OCI-LY7 (cell line): ENCODE results near the gene TMCC2.

ENCODE experiments used
- CTCF ChIP-seq: fragments of 200-600 bp; sonication (generic); conservative IDR thresholded peaks from 2 replicates; pipeline ENCODE4 v1.5.1; 2014; ENCODE audit warnings: mild to moderate bottlenecking, antibody characterized with exemption, low read length, moderate library complexity, mixed read lengths
- EZH2phosphoT487 ChIP-seq: fragments of 200-600 bp; sonication (generic); IDR thresholded peaks from 2 replicates; pipeline ENCODE4 v1.6.1; 2018; ENCODE audit warnings: low read depth, borderline replicate concordance, mild to moderate bottlenecking, mixed run types, antibody characterized with exemption, low read length, moderate library complexity, mixed read lengths

GRCh38 chr1:205199931-205200299 lies 27.8 kb upstream of the TMCC2 start:
- no peak for TF ChIP-seq CTCF
- TF ChIP-seq EZH2phosphoT487, result no peak
